K562 (cell line): Measurements from ENCODE around the gene EML2. TPM values are rescaled to one million over a fixed set of nuclear protein-coding genes. Genes with fewer than 3 reads are reported as not detected.

Experiments used
- BRCA1 ChIP-seq, 2 experiments: fragments of 450-650 bp in 1 of 2; sonication (generic) in 1 of 2; formaldehyde crosslinking in 1 of 2; IDR thresholded peaks; 2 replicates each; pipeline versions ENCODE4 v1.5.0 to v1.6.1; 2017 to 2020; ENCODE audit warnings: mild to moderate bottlenecking in 1 of 2, missing genetic modification reagents in 1 of 2
- FOXJ3 ChIP-seq: sonication (generic); formaldehyde crosslinking; IDR thresholded peaks from 2 replicates; pipeline ENCODE4 v1.4.0; 2020; ENCODE audit warnings: mild to moderate bottlenecking, missing genetic modification reagents
- HDAC6 ChIP-seq: IDR thresholded peaks from 2 replicates; pipeline ENCODE4 v1.6.1; 2012; ENCODE audit warnings: low read depth, mild to moderate bottlenecking, control low read depth, inconsistent platforms, low read length, moderate library complexity
- HDGF ChIP-seq: fragments of 450-650 bp; IDR thresholded peaks from 2 replicates; pipeline ENCODE4 v1.6.1; 2016
- MNT ChIP-seq, 2 experiments: fragments of 450-650 bp; conservative IDR thresholded peaks; 2 replicates each; pipeline ENCODE4 v1.6.1; 2017; ENCODE audit warnings: mild to moderate bottlenecking in 2 of 2, moderate library complexity in 2 of 2
- NELFE ChIP-seq: IDR thresholded peaks from 2 replicates; pipeline ENCODE4 v1.6.1; 2011; ENCODE audit warnings: mild to moderate bottlenecking; ENCODE audit not compliant: insufficient read depth, insufficient read length
- RHOXF2B ChIP-seq: fragments of 250-450 bp; sonication (Bioruptor Pico); conservative IDR thresholded peaks from 2 replicates; pipeline ENCODE4 v1.5.1; 2021
- SRF ChIP-seq, 2 experiments: fragments of 250-450, 450-650 bp in 1 of 2; sonication (Bioruptor Pico) in 1 of 2; sonication (generic) in 1 of 2; formaldehyde crosslinking; IDR thresholded peaks; 2 replicates each; pipeline versions ENCODE4 v1.5.0 to v1.5.1; 2020 to 2022; ENCODE audit warnings: mild to moderate bottlenecking in 1 of 2, missing genetic modification reagents in 1 of 2
- TBP ChIP-seq: optimal IDR thresholded peaks from 2 replicates; pipeline ENCODE3; 2011; ENCODE audit warnings: low read depth, low read length, improper control_type of control experiment
- TFE3 ChIP-seq: fragments of 450-650 bp; formaldehyde crosslinking; IDR thresholded peaks from 2 replicates; pipeline ENCODE4 v1.4.0; 2020; ENCODE audit warnings: mild to moderate bottlenecking, mixed read lengths
- XRCC5 ChIP-seq: fragments of 200-400 bp; formaldehyde crosslinking; IDR thresholded peaks from 2 replicates; pipeline ENCODE4 v1.6.1; 2017; ENCODE audit warnings: low read depth, mild to moderate bottlenecking, low read length
- ZC3H8 ChIP-seq: fragments of 450-650 bp; IDR thresholded peaks from 2 replicates; pipeline ENCODE4 v1.6.1; 2017
- ZFP1 ChIP-seq: fragments of 450-650 bp; formaldehyde crosslinking; IDR thresholded peaks from 2 replicates; pipeline ENCODE4 v1.4.0; 2020; ENCODE audit warnings: mild to moderate bottlenecking, mixed read lengths
- ZNF165 ChIP-seq: fragments of 250-450 bp; sonication (Bioruptor Pico); IDR thresholded peaks from 2 replicates; pipeline ENCODE4 v1.4.0; 2020; ENCODE audit warnings: borderline replicate concordance
- ZNF407 ChIP-seq: fragments of 450-650 bp; IDR thresholded peaks from 2 replicates; pipeline ENCODE4 v1.6.1; 2016; ENCODE audit warnings: low read depth
- ZNF408 ChIP-seq: fragments of 250-450 bp; sonication (Bioruptor Pico); IDR thresholded peaks from 2 replicates; pipeline ENCODE4 v1.4.0; 2020; ENCODE audit warnings: low read depth, mild to moderate bottlenecking, moderate library complexity
- ZNF766 ChIP-seq: fragments of 200-800 bp; sonication (Bioruptor generic); conservative IDR thresholded peaks from 2 replicates; pipeline ENCODE4 v1.6.1; 2016; ENCODE audit warnings: missing genetic modification characterization, missing compliant biosample characterization
- polyA plus RNA-seq, 8 experiments: library from polyadenylated mRNA; depleted of rRNA in 4 of 8; stranded (reverse) in 5 of 8; unstranded in 3 of 8; fragments of >200 nt; fragmentation: Nextera tagmentation in 2 of 8; fragmentation: Illumina TruSeq in 1 of 8; extraction: Ambion mirVana in 2 of 8; extraction: Trizol in 1 of 8; gene quantifications; 2 replicates each; pipeline versions ENCODE4 v1.2.1 to v1.2.3, GENCODE V29; 2011 to 2014; ENCODE audit warnings: inconsistent platforms in 1 of 8, missing spikeins in 1 of 8
- total RNA-seq, 7 experiments: library from RNA; depleted of rRNA in 6 of 7; stranded (reverse); fragments of >200 nt in 6 of 7; fragmentation: Illumina TruSeq in 2 of 7; extraction: Trizol in 2 of 7; gene quantifications; 2 replicates each; pipeline versions ENCODE4 v1.2.1 to v1.2.3, GENCODE V29; 2011 to 2021; ENCODE audit warnings: low replicate concordance in 1 of 7

Gene EML2
- total and polyA plus RNA-seq, 9 of the 15 experiments (the other 6 are each of a cell fraction or from before 2014, with no cell fraction given): 2.6 to 69.6 (median 24.8) TPM

GRCh38 chr19:45638930-45639729 is at the start of gene EML2 (continued):
- TF ChIP-seq MNT (conservative IDR thresholded peaks at IDR 0.05) (peak in 1 of 2 experiments; percentile 74; a peak in 3 of 4 replicates), NELFE (no peak), TFE3 (CRISPR knock-in tag) (no peak), HDAC6 (no peak), ZNF407 (no peak), ZNF165 (CRISPR knock-in tag) (no peak), TBP (peak; percentile 20), FOXJ3 (no peak), RHOXF2B (CRISPR knock-in tag) (no peak), ZC3H8 (no peak), ZNF766 (no peak), ZNF408 (CRISPR knock-in tag) (no peak), XRCC5 (no peak), HDGF (peak; percentile 80; the same call in 1 of the 2 replicates), BRCA1 (IDR thresholded peaks at IDR 0.05) (no peak), BRCA1 (CRISPR knock-in tag; IDR thresholded peaks at IDR 0.05) (no peak), ZFP1 (CRISPR knock-in tag) (no peak), SRF (CRISPR knock-in tag; IDR thresholded peaks at IDR 0.05) (no peak)
